Measurements from ENCODE around the gene CHEK2. TPM values are rescaled to one million over a fixed set of nuclear protein-coding genes. Genes with fewer than 3 reads are reported as not detected.

The CHEK2 gene
- total RNA-seq, 2 donors from 2014 or later = 67.5 to 72.3 TPM

DNA sequence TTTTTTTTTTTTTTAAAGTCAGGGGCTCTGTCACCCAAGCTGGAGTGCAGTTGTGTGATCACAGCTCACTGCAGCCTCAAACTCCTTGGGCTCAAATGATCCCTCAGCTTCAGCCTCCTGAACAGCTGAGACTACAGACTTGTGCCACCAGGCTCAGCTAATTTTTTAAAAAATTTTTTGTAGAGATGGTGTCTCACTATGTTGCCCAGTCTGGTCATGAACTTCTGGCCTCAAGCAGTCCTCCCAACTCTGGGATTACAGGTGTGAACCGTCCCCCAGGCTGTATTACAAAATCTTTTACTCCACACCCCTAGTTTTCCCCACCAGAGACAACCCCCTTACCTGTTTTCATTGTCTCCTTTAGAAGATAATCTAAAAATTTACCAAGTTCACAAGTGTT is 32.8 kb upstream of the CHEK2 start:
- TF ChIP-seq, protein P1, sequence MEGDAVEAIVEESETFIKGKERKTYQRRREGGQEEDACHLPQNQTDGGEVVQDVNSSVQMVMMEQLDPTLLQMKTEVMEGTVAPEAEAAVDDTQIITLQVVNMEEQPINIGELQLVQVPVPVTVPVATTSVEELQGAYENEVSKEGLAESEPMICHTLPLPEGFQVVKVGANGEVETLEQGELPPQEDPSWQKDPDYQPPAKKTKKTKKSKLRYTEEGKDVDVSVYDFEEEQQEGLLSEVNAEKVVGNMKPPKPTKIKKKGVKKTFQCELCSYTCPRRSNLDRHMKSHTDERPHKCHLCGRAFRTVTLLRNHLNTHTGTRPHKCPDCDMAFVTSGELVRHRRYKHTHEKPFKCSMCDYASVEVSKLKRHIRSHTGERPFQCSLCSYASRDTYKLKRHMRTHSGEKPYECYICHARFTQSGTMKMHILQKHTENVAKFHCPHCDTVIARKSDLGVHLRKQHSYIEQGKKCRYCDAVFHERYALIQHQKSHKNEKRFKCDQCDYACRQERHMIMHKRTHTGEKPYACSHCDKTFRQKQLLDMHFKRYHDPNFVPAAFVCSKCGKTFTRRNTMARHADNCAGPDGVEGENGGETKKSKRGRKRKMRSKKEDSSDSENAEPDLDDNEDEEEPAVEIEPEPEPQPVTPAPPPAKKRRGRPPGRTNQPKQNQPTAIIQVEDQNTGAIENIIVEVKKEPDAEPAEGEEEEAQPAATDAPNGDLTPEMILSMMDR (conservative IDR thresholded peaks at IDR 0.05) = no peak

DNA sequence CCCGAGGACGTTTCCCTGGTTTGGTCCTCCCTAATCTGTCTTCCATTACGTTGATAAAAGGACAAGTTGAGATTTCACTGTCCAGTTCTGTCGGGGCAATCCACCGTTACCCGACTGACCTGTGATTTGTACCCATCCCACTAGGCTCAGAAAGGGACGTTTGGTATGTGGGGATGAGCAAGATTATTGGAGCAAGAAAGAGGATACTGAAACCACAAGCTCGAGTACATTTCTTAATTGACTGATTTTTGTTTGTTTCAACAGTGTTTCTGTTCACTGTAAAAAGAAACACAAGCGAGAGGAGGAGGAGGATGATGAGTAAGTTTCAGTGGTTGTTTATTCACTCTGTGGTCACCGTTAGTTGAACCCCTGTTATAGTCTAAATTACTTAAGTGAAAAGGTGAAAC is 31.8 kb upstream of the CHEK2 start:
- no peaks in the 10 kb centered on the region for H3K27me3 Mint-ChIP-seq (ENCODE audit: insufficient read depth)
- no peak for DNase-seq
- no peaks in the 10 kb centered on the region for H3K9me3 ChIP-seq (ENCODE audit: control insufficient read depth, low read length)
- 18 to 22% methylated on average over 10 of the region's 10 CpGs for WGBS, 2 experiments (ENCODE audit: insufficient coverage in 1 of 2, insufficient read length in 1 of 2)
- peak overlapping the region; percentile 90 for H3K27ac Mint-ChIP-seq
- peaks cover 23% of the 10 kb centered on the region for H3K36me3 ChIP-seq (ENCODE audit: control insufficient read depth, insufficient read depth, low read length)
- H3K27me3 ChIP-seq (ENCODE audit: control insufficient read depth, insufficient read depth, low read length, poor library complexity, severe bottlenecking) = no peaks in the 10 kb centered on the region
- peak overlapping the region; percentile 71 for H3K4me3 Mint-ChIP-seq
- H3K9me3 Mint-ChIP-seq = peaks cover 11% of the 10 kb centered on the region
- H3K4me3 ChIP-seq (ENCODE audit: low read length) = peak overlapping the region; percentile 99
- peak overlapping the region; percentile 98 for H3K9ac ChIP-seq (ENCODE audit: extremely low read depth, low read length, poor library complexity, severe bottlenecking)
- H3K27ac ChIP-seq (ENCODE audit: low read depth, low read length) = no peak overlapping the region
- TF ChIP-seq, protein P1 (conservative IDR thresholded peaks at IDR 0.05) = no peak
- H3K4me1 Mint-ChIP-seq = peaks cover 4% of the 10 kb centered on the region
- no peaks in the 10 kb centered on the region for H3K4me1 ChIP-seq (ENCODE audit: control insufficient read depth, insufficient read depth, low read length)
- H3K36me3 Mint-ChIP-seq (ENCODE audit: low read depth) = peaks cover 34% of the 10 kb centered on the region

More for the DNA sequence above, 32.8 kb upstream of the CHEK2 start:
- DNase-seq = no peak
- H3K9ac ChIP-seq (ENCODE audit: extremely low read depth, low read length, poor library complexity, severe bottlenecking) = no peak overlapping the region
- peaks cover 37% of the 10 kb centered on the region for H3K36me3 Mint-ChIP-seq (ENCODE audit: low read depth)
- no peak overlapping the region for H3K4me3 ChIP-seq (ENCODE audit: low read length)
- H3K9me3 Mint-ChIP-seq = peaks cover 6% of the 10 kb centered on the region
- peaks cover 24% of the 10 kb centered on the region for H3K36me3 ChIP-seq (ENCODE audit: control insufficient read depth, insufficient read depth, low read length)
- no peak overlapping the region for H3K27ac ChIP-seq (ENCODE audit: low read depth, low read length)
- no peaks in the 10 kb centered on the region for H3K4me1 ChIP-seq (ENCODE audit: control insufficient read depth, insufficient read depth, low read length)
- peaks cover 4% of the 10 kb centered on the region for H3K4me1 Mint-ChIP-seq
- H3K4me3 Mint-ChIP-seq = peak overlapping the region; percentile 71
- 90 to 100% methylated on average over 1 of the region's 1 CpG for WGBS, 2 experiments (ENCODE audit: insufficient coverage in 1 of 2, insufficient read length in 1 of 2)
- H3K27me3 ChIP-seq (ENCODE audit: control insufficient read depth, insufficient read depth, low read length, poor library complexity, severe bottlenecking) = no peaks in the 10 kb centered on the region
- H3K27me3 Mint-ChIP-seq (ENCODE audit: insufficient read depth) = no peaks in the 10 kb centered on the region
- no peaks in the 10 kb centered on the region for H3K9me3 ChIP-seq (ENCODE audit: control insufficient read depth, low read length)
- H3K27ac Mint-ChIP-seq = peak overlapping the region; percentile 53

DNA sequence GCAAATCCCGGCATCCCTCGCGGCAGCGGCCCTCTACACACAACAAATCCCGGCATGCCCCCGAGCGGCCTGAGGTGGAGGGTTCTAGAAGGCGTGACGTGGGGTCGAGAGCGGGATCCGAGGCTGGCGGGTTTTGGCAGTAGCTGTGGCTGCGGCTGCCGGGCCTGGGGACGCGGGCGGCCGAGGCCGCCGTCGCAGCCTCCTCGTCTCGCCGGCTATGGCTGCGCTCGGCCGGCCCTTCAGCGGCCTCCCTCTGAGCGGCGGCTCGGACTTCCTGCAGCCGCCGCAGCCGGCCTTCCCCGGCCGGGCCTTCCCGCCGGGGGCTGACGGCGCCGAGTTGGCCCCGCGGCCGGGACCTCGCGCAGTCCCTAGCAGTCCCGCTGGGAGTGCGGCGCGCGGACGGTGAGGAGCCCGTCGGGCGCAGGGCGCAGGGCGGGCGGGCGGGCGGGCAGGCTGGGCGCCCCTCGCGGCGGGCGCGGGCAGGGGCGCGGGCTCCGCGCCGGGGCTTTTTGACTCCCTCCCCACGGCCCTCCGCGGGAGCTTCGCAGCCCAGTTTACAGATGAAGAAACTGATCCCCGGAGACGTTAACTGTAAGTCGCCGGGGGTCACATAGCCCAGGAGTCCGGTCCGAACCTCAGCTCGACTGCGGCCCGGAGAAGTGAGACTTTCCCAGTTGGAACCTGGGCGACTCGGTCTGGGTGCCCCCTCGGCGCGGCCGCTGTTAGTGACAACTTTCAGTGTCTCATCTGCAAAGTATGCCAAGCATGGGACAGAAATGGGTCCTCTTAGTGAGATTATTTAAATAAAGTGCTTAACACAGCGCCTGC is 31.2 kb upstream of the CHEK2 start, which contains the start of gene CCDC117:
TSS of gene CCDC117 (plus strand) at position 63 of the 828 bp plus-strand sequence. CDS start at position 218, 155 bp downstream.
- peak; percentile 97 for DNase-seq
- Mint-ChIP-seq H3K4me1 (peaks cover 4% of the 10 kb centered on the region), H3K9me3 (peaks cover 11% of the 10 kb centered on the region), H3K4me3 (peak within 1 kb of the TSS; percentile 71), H3K36me3 (ENCODE audit: low read depth) (peaks cover 31% of the 10 kb centered on the region), H3K27ac (peak within 1 kb of the TSS; percentile 90), H3K27me3 (ENCODE audit: insufficient read depth) (no peaks in the 10 kb centered on the region)
- H3K4me3 ChIP-seq (ENCODE audit: low read length) = peak within 1 kb of the TSS; percentile 99
- H3K27ac ChIP-seq (ENCODE audit: low read depth, low read length) = peak within 1 kb of the TSS; percentile 97
- no peaks in the 10 kb centered on the region for H3K4me1 ChIP-seq (ENCODE audit: control insufficient read depth, insufficient read depth, low read length)
- 0 to 1% methylated on average over 26 to 92 of the region's 92 CpGs for WGBS, 2 experiments (ENCODE audit: insufficient coverage in 1 of 2, insufficient read length in 1 of 2)
- no peaks in the 10 kb centered on the region for H3K9me3 ChIP-seq (ENCODE audit: control insufficient read depth, low read length)
- peak within 1 kb of the TSS; percentile 98 for H3K9ac ChIP-seq (ENCODE audit: extremely low read depth, low read length, poor library complexity, severe bottlenecking)
- peaks cover 18% of the 10 kb centered on the region for H3K36me3 ChIP-seq (ENCODE audit: control insufficient read depth, insufficient read depth, low read length)
- TF ChIP-seq, protein P1 (conservative IDR thresholded peaks at IDR 0.05) = peak; percentile 46
- H3K27me3 ChIP-seq (ENCODE audit: control insufficient read depth, insufficient read depth, low read length, poor library complexity, severe bottlenecking) = no peaks in the 10 kb centered on the region
